ENCODE data around the gene KLHL26. TPM values are rescaled to one million over a fixed set of nuclear protein-coding genes. Genes with fewer than 3 reads are reported as not detected.

The KLHL26 gene
- total RNA-seq, 1 donor from 2014 or later: 12.3 TPM

DNA sequence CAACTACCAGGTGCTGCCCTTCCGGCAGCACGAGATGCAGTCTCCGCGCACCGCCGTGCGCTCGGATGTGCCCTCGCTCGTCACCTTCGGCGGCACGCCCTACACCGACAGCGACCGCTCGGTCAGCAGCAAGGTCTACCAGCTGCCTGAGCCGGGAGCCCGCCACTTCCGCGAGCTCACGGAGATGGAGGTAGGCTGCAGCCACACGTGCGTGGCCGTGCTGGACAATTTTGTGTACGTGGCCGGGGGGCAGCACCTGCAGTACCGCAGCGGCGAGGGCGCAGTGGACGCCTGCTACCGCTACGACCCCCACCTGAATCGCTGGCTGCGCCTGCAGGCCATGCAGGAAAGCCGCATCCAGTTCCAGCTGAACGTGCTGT lies 31.4 kb downstream of the KLHL26 start:
- H3K36me3 Mint-ChIP-seq (ENCODE audit: low read depth): no peaks in the 10 kb centered on the region
- no peaks in the 10 kb centered on the region for H3K9me3 Mint-ChIP-seq
- H3K27me3 Mint-ChIP-seq (ENCODE audit: low read depth): no peaks in the 10 kb centered on the region
- H3K4me3 Mint-ChIP-seq: no peak overlapping the region
- H3K27ac Mint-ChIP-seq (ENCODE audit: unreplicated experiment): no peak overlapping the region
- DNase-seq (ENCODE audit: low read depth, low spot score): no peak
- peaks cover 2% of the 10 kb centered on the region for H3K4me1 Mint-ChIP-seq
- TF ChIP-seq, protein P1, sequence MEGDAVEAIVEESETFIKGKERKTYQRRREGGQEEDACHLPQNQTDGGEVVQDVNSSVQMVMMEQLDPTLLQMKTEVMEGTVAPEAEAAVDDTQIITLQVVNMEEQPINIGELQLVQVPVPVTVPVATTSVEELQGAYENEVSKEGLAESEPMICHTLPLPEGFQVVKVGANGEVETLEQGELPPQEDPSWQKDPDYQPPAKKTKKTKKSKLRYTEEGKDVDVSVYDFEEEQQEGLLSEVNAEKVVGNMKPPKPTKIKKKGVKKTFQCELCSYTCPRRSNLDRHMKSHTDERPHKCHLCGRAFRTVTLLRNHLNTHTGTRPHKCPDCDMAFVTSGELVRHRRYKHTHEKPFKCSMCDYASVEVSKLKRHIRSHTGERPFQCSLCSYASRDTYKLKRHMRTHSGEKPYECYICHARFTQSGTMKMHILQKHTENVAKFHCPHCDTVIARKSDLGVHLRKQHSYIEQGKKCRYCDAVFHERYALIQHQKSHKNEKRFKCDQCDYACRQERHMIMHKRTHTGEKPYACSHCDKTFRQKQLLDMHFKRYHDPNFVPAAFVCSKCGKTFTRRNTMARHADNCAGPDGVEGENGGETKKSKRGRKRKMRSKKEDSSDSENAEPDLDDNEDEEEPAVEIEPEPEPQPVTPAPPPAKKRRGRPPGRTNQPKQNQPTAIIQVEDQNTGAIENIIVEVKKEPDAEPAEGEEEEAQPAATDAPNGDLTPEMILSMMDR (conservative IDR thresholded peaks at IDR 0.05): no peak

DNA sequence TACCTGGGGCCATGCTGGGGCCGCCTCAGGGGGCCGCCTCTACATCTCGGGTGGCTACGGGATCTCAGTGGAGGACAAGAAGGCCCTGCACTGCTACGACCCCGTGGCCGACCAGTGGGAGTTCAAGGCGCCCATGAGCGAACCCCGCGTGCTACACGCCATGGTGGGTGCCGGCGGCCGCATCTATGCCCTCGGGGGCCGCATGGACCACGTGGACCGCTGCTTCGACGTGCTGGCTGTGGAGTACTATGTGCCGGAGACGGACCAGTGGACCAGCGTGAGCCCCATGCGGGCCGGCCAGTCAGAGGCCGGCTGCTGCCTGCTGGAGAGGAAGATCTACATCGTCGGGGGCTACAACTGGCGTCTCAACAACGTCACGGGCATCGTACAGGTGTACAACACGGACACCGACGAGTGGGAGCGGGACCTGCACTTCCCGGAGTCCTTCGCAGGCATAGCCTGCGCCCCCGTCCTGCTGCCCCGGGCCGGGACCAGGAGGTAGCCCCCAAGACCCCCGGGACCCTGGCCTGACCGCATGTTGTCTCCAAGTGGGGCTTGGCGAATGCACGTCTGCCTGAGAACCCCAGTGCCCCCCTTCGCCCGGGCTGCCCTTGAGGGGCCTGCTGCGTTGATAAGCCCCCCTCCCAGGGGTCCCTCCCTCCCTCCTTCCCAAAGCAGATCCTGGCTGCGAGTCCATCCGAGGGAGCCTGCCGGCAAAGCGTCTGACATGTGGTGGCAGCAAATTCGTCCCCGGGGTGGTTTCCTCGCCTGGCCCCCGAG lies 32.1 kb downstream of the KLHL26 start:
- no peaks in the 10 kb centered on the region for H3K36me3 Mint-ChIP-seq (ENCODE audit: low read depth)
- H3K9me3 Mint-ChIP-seq: no peaks in the 10 kb centered on the region
- TF ChIP-seq, protein P1 (conservative IDR thresholded peaks at IDR 0.05): no peak
- no peak overlapping the region for H3K27ac Mint-ChIP-seq (ENCODE audit: unreplicated experiment)
- DNase-seq (ENCODE audit: low read depth, low spot score): no peak
- H3K4me1 Mint-ChIP-seq: no peaks in the 10 kb centered on the region
- no peak overlapping the region for H3K4me3 Mint-ChIP-seq
- no peaks in the 10 kb centered on the region for H3K27me3 Mint-ChIP-seq (ENCODE audit: low read depth)

DNA sequence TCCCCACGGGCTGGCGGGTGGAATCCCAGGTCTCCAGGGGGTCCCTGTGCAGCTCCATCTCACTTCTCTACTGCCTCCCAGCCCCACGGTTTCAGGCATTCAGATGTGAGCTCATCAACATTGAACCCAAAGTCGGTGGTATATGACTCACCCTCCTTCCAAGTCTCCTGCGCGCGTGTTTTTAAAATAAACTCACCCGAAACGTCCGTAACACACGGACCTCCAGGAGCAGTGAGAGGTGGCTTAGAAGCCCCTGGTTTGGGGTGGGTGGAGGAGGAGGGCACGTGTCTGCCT lies 32.6 kb downstream of the KLHL26 start:
- Mint-ChIP-seq H3K27me3 (ENCODE audit: low read depth) (no peaks in the 10 kb centered on the region), H3K9me3 (no peaks in the 10 kb centered on the region), H3K36me3 (ENCODE audit: low read depth) (no peaks in the 10 kb centered on the region), H3K4me1 (no peaks in the 10 kb centered on the region), H3K27ac (ENCODE audit: unreplicated experiment) (no peak overlapping the region), H3K4me3 (no peak overlapping the region)
- TF ChIP-seq, protein P1 (conservative IDR thresholded peaks at IDR 0.05): no peak
- DNase-seq (ENCODE audit: low read depth, low spot score): no peak

DNA sequence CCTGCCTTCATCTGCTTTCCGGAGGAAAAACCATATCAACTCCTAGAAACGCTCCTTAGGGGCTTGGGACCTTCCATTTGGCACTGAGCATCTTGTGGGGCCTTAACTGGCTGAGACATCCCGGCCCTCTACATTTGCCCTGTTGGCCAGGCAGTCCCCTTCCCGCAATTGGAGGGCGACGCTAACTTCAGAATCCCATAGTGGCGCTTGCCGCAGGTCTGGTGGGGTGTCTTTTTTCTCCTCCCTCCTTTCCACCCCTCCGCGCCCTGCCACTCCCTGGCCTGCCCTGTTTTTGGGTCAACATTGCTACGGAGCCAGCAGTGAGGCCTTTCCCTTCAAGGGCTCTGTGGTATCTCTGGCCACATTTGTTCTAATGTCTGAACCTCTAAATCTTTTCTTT lies 33.1 kb downstream of the KLHL26 start:
- no peak overlapping the region for H3K4me3 Mint-ChIP-seq
- H3K27me3 Mint-ChIP-seq (ENCODE audit: low read depth): no peaks in the 10 kb centered on the region
- H3K27ac Mint-ChIP-seq (ENCODE audit: unreplicated experiment): peak overlapping the region; percentile 60
- H3K9me3 Mint-ChIP-seq: no peaks in the 10 kb centered on the region
- no peak for DNase-seq (ENCODE audit: low read depth, low spot score)
- H3K36me3 Mint-ChIP-seq (ENCODE audit: low read depth): no peaks in the 10 kb centered on the region
- TF ChIP-seq, protein P1 (conservative IDR thresholded peaks at IDR 0.05): no peak
- no peaks in the 10 kb centered on the region for H3K4me1 Mint-ChIP-seq

DNA sequence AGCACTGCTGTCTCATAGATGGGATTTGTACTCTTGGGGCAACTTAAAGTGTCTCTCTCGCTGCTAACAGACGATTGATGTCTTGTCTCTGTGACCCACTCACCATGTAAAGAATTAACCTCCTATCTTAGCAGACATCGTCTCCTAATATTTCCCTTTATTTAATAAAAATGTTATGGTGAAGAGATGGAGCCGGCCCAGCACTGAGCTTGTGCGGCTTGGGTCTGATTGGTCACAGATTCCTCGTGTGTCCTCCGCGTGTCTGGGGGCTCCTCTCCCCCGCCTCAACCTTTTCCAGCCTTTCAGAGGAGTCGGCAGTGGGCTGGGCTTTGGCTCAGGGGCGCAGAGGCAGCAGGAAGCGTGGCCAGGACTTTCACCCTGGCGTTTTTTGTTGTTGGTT lies 33.5 kb downstream of the KLHL26 start:
- no peaks in the 10 kb centered on the region for H3K9me3 Mint-ChIP-seq
- no peaks in the 10 kb centered on the region for H3K4me1 Mint-ChIP-seq
- no peak overlapping the region for H3K27ac Mint-ChIP-seq (ENCODE audit: unreplicated experiment)
- DNase-seq (ENCODE audit: low read depth, low spot score): no peak
- TF ChIP-seq, protein P1 (conservative IDR thresholded peaks at IDR 0.05): no peak
- no peaks in the 10 kb centered on the region for H3K27me3 Mint-ChIP-seq (ENCODE audit: low read depth)
- H3K4me3 Mint-ChIP-seq: no peak overlapping the region
- no peaks in the 10 kb centered on the region for H3K36me3 Mint-ChIP-seq (ENCODE audit: low read depth)
